GM19468 (cell line): ENCODE results near the gene ATL1.

Experiments used
- ATAC-seq: cut with Tn5 transposase; IDR thresholded peaks from one replicate; pipeline ENCODE4 v1.9.1; 2021; ENCODE audit warnings: mild to moderate bottlenecking, moderate library complexity, moderate number of reproducible peaks; ENCODE audit not compliant: unreplicated experiment; ENCODE audit errors: extremely low read depth

ATL1 gene

GRCh38 chr14:50677527-50678063 lies 117.7 kb downstream of the ATL1 start:
- no peak for ATAC-seq

- no peak for ATAC-seq
These were observed 118.2 kb downstream of the ATL1 start for GRCh38 chr14:50678163-50678562.

- ATAC-seq, result no peak
These were observed 119.7 kb downstream of the ATL1 start for GRCh38 chr14:50679674-50680073.
